IPS DF 19.7 (cell line): Measurements from ENCODE around the gene TERB1.

Experiments
- DNase-seq: peaks from one replicate; pipeline ENCODE4 v3.0.0-alpha.2; 2013; ENCODE audit warnings: low read depth, low spot score

Gene TERB1

GRCh38 chr16:66750279-66751052 lies 50.9 kb downstream of the TERB1 start:
- no peak for DNase-seq

DNA sequence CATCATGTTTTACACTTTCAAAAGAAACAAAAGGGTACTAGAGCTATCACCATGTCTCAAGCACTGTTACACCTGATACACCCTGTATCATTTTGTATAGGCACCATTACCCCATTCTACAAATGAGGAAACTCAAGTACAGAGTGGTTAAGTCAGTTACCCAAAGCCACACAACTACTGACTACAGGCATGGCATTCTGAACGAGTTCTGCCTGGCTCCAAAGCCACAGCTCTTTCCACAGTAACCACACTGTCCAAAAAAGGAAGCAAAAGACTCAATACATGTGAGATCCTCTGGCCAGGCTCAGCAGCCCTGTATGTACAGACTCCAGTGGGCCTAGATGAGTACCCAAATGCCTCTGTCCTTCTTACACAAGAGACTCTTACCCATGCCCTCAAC lies 54.7 kb downstream of the TERB1 start:
- no peak for DNase-seq

DNA sequence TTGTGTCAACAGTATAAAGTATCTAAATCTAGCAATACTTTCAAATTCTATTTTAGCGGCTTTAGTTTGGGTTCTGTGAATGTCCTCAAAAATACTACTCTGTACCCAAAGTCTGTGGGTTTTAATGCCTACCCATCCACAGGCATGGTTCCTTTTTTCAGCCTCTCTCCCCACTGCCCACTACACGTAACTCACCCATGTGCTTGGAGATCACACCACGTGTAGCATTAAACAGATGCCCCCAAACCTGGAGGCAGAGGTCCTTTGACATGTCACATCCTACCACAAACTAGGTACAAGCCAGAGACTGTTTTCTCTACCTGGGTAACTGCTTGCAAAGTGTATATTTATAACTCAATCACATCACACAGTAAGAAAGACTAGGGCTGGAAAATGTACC lies 55.3 kb downstream of the TERB1 start:
- no peak for DNase-seq

DNA sequence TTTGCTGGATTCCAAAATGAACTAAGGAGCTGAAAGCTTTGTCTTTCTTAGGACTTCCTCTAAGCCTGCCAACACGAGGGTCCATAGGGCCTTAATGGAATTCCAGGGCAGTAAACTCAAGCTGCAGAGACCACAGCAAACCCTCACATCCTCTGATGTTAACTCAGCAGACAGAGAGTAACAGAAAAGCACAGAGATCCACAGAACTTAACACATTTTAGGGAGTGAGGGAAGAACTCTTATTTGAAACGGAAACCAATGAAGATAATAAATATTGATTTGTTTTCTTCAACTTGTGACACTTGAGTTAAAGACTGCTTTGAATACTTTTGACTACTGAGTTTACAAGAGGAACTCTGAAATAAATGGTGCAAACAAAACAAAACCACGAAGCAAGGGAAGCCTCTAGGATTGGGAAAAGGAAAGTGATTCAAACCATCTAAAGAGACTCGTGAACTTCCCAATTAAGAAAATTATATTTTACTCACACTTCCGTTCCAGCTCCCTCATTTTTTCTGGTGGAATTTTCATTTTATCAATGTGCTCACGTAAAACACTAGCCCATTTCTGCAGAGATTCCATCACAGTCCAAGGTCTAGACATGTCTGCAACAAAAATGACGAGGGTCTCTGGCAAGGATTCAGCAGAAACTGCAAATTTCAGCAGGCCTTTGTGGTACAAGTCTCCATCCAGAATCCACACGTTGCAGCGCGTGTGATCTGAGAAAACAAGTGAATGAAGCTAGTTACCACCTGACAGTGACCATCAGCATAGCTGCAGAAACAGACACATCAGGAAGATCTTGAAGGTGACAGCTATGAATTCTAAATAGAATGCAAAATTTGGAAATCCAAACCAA lies 59.2 kb downstream of the TERB1 start:
- no peak for DNase-seq

GRCh38 chr16:66741169-66741900 lies 60.0 kb downstream of the TERB1 start:
- DNase-seq: no peak

DNA sequence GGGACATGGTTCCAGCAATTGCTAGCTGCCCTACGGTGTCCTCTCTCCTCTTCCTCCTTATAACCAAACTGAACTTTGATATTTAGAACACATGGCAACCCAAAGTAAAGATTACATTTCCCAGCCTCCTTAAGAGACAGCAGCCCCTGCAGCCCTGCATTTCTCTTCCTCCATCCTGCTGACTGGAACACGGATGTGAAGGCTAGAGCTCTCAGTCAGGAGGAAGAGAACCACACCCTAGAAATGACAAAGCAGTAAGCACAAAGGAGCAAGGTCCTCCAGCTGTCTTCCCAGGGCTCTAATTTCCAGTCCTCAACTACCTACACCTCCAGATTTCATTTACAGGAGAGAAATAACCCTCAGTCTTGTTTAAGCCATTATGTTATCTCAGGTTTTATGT lies 60.9 kb downstream of the TERB1 start:
- DNase-seq: no peak

DNA sequence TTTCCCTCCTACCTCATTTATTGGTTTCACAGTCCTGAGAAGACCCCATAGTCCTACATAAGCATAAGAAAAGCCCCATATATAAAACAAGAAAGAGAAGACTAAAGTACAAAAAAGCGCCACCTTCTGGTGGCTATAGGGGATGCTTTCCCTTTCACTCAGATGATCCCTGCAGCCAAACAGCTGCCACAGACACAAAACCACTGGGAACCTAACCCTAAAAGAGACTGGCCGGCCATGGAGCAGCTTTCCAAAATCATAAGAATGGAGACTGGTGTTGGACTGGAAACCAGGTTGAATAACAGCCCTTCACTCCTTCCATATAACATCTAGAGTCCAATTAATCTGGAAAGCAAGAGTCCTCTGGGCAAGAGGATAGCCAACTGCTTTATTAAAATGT lies 61.4 kb downstream of the TERB1 start:
- DNase-seq: no peak

GRCh38 chr16:66735891-66736290 lies 65.5 kb downstream of the TERB1 start:
- no peak for DNase-seq

DNA sequence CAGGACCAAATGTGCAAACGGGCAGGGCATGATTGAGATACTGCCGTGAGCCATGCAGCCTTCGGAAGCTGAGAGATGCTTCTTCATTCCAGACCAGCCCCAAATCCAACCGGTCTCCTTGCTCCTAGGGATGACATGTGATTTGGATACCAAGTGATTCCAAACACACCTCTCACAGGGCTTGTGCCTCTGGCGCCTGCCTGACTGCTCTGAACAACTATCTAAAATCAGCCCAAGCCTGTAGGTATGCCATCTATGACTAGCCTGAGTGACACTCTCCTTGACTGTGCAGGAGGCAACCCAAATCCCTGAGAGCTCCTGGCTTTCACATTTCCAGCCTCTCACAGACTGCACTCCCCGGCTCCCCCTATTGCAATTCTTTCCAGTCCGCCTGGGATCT lies 70.3 kb downstream of the TERB1 start:
- DNase-seq: no peak

GRCh38 chr16:66728804-66729203 lies 72.6 kb downstream of the TERB1 start:
- no peak for DNase-seq

DNA sequence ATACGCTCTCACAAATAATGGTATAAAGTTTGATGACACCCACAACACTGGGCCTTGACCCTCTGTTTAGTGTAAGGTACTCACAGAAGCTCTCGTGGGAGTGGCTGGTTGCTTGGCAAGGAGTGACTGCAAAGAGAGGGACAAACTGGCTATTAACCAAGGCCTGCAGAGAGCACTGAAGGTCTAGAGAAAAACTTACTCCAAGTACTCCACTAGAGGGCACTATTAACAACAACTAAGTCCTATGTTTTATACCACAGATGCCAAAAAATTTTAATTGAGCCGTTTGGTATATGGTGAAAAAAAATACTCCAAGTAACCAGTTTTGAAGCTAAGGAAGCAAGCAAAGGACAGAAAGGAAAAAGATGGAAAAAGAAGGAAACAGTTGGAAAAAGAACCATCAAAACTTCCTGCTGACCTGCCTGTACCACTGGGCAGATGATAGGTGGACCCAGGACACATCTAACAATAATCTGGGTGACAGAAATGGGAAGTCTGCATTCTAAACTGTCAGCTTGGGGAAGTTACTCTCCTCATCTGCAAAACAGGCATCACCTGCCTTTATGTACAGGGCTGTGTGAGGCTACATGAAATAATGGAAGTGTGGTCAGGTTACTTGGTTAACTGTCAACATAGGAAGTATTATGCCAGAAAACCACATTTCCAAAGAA lies 73.1 kb downstream of the TERB1 start:
- no peak for DNase-seq

GRCh38 chr16:66720766-66721165 lies 80.6 kb downstream of the TERB1 start:
- no peak for DNase-seq

DNA sequence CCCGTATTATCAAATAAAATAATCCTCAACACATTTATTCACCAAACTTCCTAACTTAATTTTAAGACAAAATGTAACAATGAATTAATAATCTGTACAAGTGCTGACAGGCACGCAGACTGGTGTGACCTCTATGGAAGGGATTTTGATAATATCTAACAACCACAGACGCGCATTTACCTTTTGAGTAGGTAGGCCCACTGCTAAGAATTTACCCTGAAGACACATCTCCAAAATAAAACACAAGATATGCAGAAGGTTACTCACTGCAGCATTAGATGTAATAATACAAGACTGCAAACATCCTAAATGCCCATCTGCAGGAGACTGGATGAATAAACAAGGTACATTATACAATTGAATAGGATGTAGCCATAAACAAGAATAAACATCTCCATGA lies 82.1 kb downstream of the TERB1 start:
- no peak for DNase-seq

GRCh38 chr16:66717776-66718175 lies 83.6 kb downstream of the TERB1 start:
- no peak for DNase-seq

GRCh38 chr16:66717112-66717675 lies 84.2 kb downstream of the TERB1 start:
- no peak for DNase-seq

GRCh38 chr16:66714654-66715307 lies 86.6 kb downstream of the TERB1 start:
- no peak for DNase-seq

DNA sequence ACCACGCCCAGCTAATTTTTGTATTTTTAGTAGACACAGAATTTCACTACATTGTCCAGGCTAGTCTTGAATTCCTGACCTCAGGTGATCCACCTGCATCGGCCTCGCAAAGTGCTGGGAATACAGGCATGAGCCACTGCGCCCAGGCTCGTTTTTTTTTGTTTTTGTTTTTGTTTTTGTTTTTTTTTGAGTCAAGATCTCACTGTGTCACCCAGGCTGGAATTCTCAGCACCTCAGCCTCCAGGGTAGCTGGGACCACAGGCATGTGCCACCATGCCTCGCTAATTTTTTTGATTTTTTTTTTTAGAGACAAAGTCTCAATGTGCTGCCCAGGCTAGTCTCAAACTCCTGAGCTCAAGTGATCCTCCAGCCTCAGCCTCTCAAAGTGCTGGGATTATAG lies 87.3 kb downstream of the TERB1 start:
- DNase-seq: no peak

DNA sequence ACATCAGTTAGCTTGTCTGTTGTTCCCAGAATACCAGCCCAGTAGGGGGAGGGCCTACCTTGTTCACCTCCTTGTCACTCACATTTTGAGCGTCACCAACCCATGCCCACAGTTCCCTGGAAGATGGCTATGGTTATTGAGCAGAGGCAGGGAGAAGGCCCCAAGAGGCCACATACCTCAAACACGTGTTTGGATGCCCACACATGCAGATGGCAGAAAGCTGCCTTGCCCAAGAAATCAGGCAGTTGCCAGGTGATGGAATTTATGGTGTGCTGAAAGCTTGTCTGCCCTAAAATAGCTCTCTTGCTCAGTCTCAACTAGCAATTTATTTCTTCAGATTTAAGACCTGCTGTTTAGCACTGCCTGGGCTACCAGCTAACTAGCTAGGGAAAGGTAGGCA lies 88.3 kb downstream of the TERB1 start:
- DNase-seq: no peak

DNA sequence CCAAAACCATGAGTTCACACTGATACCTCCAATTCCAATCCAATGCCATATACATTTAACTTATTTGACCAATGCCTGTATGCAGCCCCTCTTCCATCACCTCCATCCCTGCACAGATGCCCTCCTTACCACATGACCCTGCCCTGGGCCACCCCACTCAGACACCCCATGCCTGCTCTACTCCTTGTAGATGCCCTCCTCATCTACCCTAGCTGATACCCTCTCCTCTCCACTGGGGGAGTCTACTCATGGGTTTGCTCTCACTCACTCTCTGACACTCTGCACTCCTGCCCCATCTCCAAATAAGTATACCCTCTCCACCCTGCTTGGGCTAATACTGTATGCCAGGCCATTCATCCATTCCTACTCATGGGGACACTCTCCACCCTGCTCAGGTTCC lies 88.9 kb downstream of the TERB1 start:
- DNase-seq: no peak

- no peak for DNase-seq
These were observed 89.8 kb downstream of the TERB1 start for GRCh38 chr16:66711581-66711980.

DNA sequence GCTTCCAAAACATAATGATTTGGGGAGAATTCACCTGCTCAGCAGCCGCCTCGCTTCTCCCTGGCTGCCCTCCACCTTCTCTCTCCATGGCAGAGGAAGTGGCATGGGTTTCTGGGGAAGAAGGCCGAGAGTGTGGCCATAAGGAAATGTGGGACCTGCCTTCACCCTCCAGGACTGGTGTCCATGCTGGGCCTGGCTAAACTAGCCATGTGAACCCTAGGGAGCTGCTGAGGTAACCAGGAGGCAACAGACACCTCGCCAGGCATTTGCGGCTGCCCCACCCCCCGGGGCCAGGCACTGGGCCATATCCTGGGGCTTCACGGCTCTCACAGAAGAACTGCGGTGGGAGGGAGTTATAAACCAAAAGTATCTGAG lies 94.9 kb downstream of the TERB1 start:
- no peak for DNase-seq
